Inferior parietal cortex (tissue), 1 donor: ENCODE data around the gene TAS1R3.

Experiments
- DNase-seq: peaks from one replicate; pipeline ENCODE4 v3.0.0-alpha.2; 2016; ENCODE audit errors: extremely low spot score

TAS1R3 gene

GRCh38 chr1:1324084-1324523 lies 7.0 kb upstream of the TAS1R3 start:
- no peak for DNase-seq

DNA sequence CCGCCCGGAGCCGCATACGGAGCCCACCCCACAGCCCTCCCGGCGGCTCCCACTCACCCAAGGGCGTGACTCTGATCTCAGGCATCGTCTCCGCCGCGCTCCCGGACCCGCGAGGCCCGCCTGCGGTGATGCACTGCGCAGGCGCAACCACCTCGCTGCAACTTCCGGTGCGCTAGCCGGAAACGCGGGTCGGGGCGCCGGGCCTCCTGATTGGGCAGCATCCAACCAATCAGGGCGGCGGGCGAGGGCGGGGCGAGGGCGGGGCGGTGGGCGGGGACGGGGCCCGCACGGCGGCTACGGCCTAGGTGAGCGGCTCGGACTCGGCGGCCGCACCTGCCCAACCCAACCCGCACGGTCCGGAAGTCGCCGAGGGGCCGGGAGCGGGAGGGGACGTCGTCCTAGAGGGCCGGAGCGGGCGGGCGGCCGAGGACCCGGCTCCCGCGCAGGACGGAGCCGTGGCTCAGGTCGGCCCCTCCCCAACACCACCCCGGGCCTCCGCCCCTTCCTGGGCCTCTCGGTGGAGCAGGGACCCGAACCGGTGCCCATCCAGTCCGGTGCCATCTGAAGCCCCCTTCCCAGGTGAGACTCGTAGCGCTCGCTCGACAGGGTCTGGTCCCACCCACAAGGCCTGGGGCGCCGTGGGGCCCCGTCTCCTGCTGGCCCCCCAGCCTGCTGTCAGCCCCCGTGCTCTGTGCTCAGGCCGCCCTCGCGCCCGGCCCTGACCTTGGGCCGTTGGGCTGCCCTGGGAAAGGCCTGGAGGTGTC lies 6.4 kb upstream of the TAS1R3 start, which contains the start of the genes CPTP and INTS11:
Gene CPTP (plus strand): TSS at position 279 of the 764 bp plus-strand sequence. CDS start 2,109 bp downstream, outside the sequence.
Gene INTS11 (minus strand): TSS at position 137 of the 764 bp plus-strand sequence. CDS start 52 bp downstream, at position 85.
- DNase-seq: peak; percentile 94

DNA sequence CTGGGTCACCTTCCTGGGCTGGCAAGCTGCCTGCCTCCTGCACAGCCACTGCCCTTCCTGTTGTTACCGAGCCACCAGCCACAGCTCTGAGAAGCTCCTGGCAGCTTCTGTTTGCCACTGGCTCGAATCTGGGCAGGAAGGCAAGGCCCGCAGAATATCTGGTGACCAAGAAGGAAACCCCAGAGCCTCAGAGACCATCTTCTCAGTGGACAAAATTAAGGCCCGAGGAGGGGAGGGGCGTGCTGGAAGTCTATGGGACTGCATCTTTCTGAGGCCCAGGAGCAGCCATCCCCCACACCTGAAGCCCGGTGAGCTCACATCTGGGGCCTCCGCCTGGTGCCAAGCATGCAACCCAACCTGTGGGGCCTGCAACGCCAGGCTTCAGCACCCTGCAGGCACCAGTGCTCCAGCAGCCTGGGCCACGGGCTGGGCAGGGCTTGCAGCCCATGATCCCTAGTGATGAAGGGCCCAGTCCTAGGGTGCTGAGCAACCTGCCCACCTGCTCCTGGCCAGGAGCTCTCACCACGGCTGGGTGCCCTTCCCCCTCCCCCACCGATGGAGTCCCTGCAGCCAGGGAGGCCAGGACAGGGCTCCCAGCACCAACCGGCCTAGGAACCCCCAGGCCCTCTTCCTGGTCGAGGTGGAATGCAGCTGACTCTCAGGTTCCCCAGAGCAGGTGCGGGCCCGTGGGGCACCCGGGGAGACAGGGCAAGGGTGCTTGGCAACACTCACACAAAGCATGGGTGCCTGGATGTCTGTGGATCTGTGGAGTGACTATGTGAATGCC lies 5.6 kb upstream of the TAS1R3 start:
- no peak for DNase-seq

GRCh38 chr1:1326075-1326605 lies 4.9 kb upstream of the TAS1R3 start:
- DNase-seq: no peak

DNA sequence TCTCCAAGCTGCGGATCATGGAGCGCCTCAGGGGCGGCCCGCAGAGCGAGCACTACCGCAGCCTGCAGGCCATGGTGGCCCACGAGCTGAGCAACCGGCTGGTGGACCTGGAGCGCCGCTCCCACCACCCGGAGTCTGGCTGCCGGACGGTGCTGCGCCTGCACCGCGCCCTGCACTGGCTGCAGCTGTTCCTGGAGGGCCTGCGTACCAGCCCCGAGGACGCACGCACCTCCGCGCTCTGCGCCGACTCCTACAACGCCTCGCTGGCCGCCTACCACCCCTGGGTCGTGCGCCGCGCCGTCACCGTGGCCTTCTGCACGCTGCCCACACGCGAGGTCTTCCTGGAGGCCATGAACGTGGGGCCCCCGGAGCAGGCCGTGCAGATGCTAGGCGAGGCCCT lies 3.8 kb upstream of the TAS1R3 start:
- no peak for DNase-seq

GRCh38 chr1:1328254-1328653 lies 2.8 kb upstream of the TAS1R3 start:
- no peak for DNase-seq

DNA sequence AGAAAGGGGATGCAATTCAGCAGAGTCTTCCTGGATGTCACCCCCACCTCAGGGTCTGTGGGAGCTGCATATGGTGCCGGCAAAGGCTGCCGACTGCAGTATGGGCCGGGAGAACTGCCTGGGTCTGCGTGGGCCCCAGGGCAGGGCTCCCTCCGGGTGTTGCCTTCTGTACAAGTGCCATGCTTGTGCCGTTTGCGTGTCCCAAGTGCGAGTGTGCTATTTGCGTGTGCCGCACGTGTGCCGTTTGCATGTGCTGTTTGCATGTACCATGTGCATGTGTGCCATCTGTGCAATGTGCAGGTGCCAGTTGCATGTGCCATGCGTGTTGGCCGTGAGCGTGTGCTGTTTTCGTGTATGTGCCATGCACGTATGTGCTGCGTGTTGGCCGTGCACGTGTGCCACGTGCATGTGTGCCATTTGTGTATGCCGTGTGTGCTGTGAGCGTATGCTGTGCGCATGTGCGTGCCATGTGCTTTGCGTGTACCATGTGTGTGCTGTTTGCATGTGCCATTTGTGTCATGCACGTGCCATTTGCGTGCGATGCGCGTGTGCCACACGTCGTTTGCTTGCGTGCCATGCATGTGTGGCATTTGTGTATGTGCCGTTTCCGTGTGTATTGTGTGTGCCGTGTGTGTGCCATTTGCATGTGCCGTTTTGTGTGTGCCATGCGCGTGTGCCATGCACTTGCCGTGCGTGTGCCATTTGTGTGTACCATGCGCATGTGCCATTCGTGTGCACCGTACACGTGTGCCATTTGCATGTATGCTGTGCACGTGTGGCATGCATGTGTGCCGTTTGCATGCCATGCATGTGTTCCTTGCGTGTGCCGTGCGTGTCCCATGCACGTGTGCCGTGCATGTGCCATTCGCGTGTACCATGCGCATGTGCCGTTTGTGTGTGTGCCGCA lies 1.5 kb upstream of the TAS1R3 start:
- no peak for DNase-seq

DNA sequence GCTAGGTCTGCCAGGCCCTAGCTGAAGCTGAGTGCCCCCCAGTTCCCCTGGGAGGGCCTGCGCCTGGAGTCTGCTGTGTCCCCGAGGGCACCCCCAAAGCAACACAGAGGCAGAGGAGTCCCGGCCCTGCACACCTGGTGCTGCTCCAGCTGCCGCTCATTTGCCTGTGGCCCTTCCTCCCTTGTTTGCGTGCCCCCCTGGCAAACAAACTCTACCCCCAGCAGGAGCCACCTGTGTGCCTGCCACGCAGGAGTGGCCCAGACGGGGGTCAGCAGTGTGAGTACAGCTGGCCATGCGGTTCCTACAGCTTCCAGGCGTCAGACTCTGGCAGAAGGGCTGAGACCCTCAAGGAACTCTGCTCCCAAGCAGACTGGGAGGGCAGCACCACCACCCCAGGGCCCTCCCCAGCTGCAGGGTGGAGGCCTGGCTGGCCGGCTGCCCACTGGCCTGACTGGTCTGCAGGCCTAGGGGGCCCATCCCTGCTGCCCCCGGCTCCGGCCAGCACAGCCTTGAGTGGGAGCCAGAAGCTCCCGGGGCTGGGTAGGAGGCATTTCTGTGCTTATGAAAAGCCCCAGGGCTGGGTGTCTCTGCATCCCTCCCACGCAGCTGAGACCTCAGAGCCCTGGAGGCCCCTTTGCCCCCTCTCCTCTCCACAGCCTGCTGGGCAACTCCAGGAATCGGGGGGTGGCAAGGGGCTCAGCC lies 563 bp upstream of the TAS1R3 start:
- DNase-seq: no peak

- no peak for DNase-seq
Observed at GRCh38 chr1:1332031-1332755, 1.1 kb downstream of the TAS1R3 start.

- DNase-seq: no peak
Observed at GRCh38 chr1:1332774-1333480, 1.8 kb downstream of the TAS1R3 start.

GRCh38 chr1:1333551-1334241 lies 2.6 kb downstream of the TAS1R3 start:
- DNase-seq: no peak

- DNase-seq: no peak
Observed at GRCh38 chr1:1334835-1335234, 3.8 kb downstream of the TAS1R3 start.

- no peak for DNase-seq
Observed at GRCh38 chr1:1335283-1335682, 4.2 kb downstream of the TAS1R3 start.

DNA sequence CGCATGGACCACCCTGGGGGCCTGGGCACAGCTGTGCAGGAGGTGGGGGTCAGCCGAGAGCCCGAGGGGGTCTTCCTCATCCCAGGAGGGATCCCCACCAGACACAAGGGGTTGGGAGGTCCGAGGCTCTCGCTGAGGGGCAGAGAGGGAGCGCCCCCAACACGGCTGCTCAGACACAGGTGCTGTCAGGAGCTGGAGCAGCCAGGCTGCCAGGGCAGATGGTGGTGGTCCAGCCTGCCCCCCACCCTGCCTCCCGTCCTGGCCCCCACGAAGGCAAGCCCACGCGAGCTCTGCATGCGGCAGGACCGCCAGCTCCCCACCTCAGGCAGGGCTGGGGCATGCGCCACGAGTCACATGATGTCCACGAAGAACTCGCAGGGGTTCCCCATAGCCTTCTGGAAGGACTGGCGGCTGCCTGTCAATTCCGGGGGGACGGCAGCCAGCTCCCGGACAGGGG lies 4.7 kb downstream of the TAS1R3 start:
- DNase-seq: no peak

DNA sequence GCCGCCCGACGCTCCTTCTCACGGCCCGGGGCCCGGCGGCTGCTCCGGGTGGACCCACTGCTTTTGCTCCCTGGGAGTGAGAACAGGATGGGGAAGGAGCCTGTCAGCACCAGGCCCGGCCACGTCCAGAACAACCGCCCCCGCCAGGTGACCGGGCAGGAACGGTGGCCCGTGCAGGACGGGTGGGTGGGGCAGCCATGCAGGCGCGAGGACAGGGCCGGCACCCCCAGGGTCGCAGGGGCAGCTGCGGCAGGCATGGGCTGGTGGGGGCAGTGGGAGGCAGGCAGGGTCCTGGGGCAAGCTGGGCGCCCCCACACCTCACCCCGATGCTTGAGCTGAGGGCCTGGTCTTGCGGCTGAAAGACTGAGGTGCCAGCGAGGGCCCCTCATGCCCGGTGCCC lies 5.4 kb downstream of the TAS1R3 start:
- no peak for DNase-seq

GRCh38 chr1:1336931-1337792 lies 6.1 kb downstream of the TAS1R3 start:
- DNase-seq: no peak

DNA sequence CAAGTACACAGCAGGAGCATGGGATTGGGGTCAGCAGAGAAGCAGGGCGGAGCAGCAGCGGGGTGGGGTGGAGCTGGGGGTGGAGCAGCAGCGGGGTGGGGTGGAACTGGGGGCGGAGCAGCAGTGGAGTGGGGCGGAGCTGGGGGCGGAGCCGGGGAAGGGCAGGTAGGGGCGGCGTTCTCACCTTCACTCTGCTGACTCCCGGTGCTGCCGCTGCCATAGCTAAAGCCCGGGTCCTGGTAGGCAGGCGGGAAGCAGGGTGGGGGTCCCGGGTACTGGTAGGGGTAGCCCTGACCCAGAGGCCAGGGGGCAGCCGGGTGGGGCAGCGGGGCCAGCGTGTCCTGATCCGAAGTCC lies 6.7 kb downstream of the TAS1R3 start:
- DNase-seq: no peak

- no peak for DNase-seq
Observed at GRCh38 chr1:1338278-1338677, 7.2 kb downstream of the TAS1R3 start.
